Central memory CD8-positive, alpha-beta T cell (primary cell): ENCODE data around the gene SEC14L1.
"Not testable (repeated sequence)": the region's sequence is repeated elsewhere in the genome, so short reads cannot be mapped to it uniquely, and the experiment has no call there.

Experiments
- ATAC-seq: fragments of 150-1000 bp; cut with Tn5 transposase; replicated peaks from 2 replicates; pipeline ENCODE4 v1.10.0; 2022; ENCODE audit warnings: mild to moderate bottlenecking, moderate FRiP score, moderate number of reproducible peaks; ENCODE audit not compliant: poor library complexity, severe bottlenecking; ENCODE audit errors: extremely low read depth
- DNase-seq, 2 donors: peaks; one replicate each; pipeline ENCODE4 v3.0.0; 2021; ENCODE audit warnings: low spot score in 2 of 2
- H3K27ac Mint-ChIP-seq: one replicate; pipeline ENCODE4 v1.8.0; 2022; ENCODE audit warnings: low read depth, mild to moderate bottlenecking, moderate library complexity, mixed read lengths
- H3K27me3 Mint-ChIP-seq: one replicate; pipeline ENCODE4 v1.8.0; 2022; ENCODE audit warnings: mixed read lengths
- H3K36me3 Mint-ChIP-seq: one replicate; pipeline ENCODE4 v1.8.0; 2022; ENCODE audit warnings: mild to moderate bottlenecking, moderate library complexity, mixed read lengths; ENCODE audit not compliant: insufficient read depth
- H3K4me1 Mint-ChIP-seq: one replicate; pipeline ENCODE4 v1.8.0; 2022; ENCODE audit warnings: mixed read lengths
- H3K4me3 Mint-ChIP-seq: one replicate; pipeline ENCODE4 v1.8.0; 2022; ENCODE audit warnings: mild to moderate bottlenecking, moderate library complexity, mixed read lengths
- H3K9me3 Mint-ChIP-seq: one replicate; pipeline ENCODE4 v1.8.0; 2022; ENCODE audit warnings: mixed read lengths

Gene SEC14L1

GRCh38 chr17:77253611-77254051 is 112.9 kb downstream of the SEC14L1 start:
- peaks cover 2% of the 10 kb centered on the region for H3K36me3 Mint-ChIP-seq
- no peak overlapping the region for H3K27ac Mint-ChIP-seq
- H3K4me3 Mint-ChIP-seq, result no peak overlapping the region
- DNase-seq, result no peak
- peaks cover 59% of the 10 kb centered on the region for H3K27me3 Mint-ChIP-seq
- H3K4me1 Mint-ChIP-seq, result no peaks in the 10 kb centered on the region
- ATAC-seq, result no peak
- no peaks in the 10 kb centered on the region for H3K9me3 Mint-ChIP-seq

GRCh38 chr17:77254951-77255825 is 114.4 kb downstream of the SEC14L1 start:
- no peaks in the 10 kb centered on the region for H3K9me3 Mint-ChIP-seq
- H3K4me3 Mint-ChIP-seq, result no peak overlapping the region
- peaks cover 59% of the 10 kb centered on the region for H3K27me3 Mint-ChIP-seq
- H3K27ac Mint-ChIP-seq, result no peak overlapping the region
- DNase-seq (no peak), ATAC-seq (no peak)
- peaks cover 2% of the 10 kb centered on the region for H3K36me3 Mint-ChIP-seq
- no peaks in the 10 kb centered on the region for H3K4me1 Mint-ChIP-seq

- H3K27ac Mint-ChIP-seq, DNase-seq, H3K4me3 Mint-ChIP-seq, H3K36me3 Mint-ChIP-seq, H3K4me1 Mint-ChIP-seq, ATAC-seq, H3K9me3 Mint-ChIP-seq: not testable (repeated sequence)
- peaks cover 60% of the 10 kb centered on the region for H3K27me3 Mint-ChIP-seq
Measured at GRCh38 chr17:77255970-77256369, 115.2 kb downstream of the SEC14L1 start.

- Mint-ChIP-seq H3K4me1 (no peaks in the 10 kb centered on the region), H3K36me3 (peaks cover 2% of the 10 kb centered on the region), H3K9me3 (no peaks in the 10 kb centered on the region), H3K27me3 (peaks cover 60% of the 10 kb centered on the region), H3K27ac (no peak overlapping the region), H3K4me3 (no peak overlapping the region)
- no peak for ATAC-seq
- DNase-seq, result no peak
Measured at GRCh38 chr17:77256710-77257109, 115.9 kb downstream of the SEC14L1 start.

GRCh38 chr17:77257169-77257568 is 116.4 kb downstream of the SEC14L1 start:
- ATAC-seq (no peak), DNase-seq (no peak)
- Mint-ChIP-seq H3K36me3 (peaks cover 2% of the 10 kb centered on the region), H3K4me1 (no peaks in the 10 kb centered on the region), H3K9me3 (no peaks in the 10 kb centered on the region), H3K27ac (no peak overlapping the region), H3K4me3 (no peak overlapping the region), H3K27me3 (peaks cover 60% of the 10 kb centered on the region)

GRCh38 chr17:77257596-77258458 is 117.1 kb downstream of the SEC14L1 start:
- Mint-ChIP-seq H3K4me3 (no peak overlapping the region), H3K9me3 (no peaks in the 10 kb centered on the region), H3K27ac (no peak overlapping the region), H3K36me3 (peaks cover 2% of the 10 kb centered on the region), H3K27me3 (peaks cover 60% of the 10 kb centered on the region), H3K4me1 (no peaks in the 10 kb centered on the region)
- no peak for ATAC-seq
- no peak for DNase-seq

- Mint-ChIP-seq H3K27ac (no peak overlapping the region), H3K4me1 (no peaks in the 10 kb centered on the region), H3K9me3 (no peaks in the 10 kb centered on the region), H3K36me3 (peaks cover 2% of the 10 kb centered on the region), H3K4me3 (no peak overlapping the region), H3K27me3 (peaks cover 60% of the 10 kb centered on the region)
- DNase-seq, result no peak
- ATAC-seq, result no peak
Measured at GRCh38 chr17:77258638-77259037, 117.9 kb downstream of the SEC14L1 start.

GRCh38 chr17:77264617-77265230 is 124.0 kb downstream of the SEC14L1 start:
- DNase-seq (no peak), ATAC-seq (no peak)
- H3K27ac Mint-ChIP-seq, result no peak overlapping the region
- H3K4me3 Mint-ChIP-seq, result no peak overlapping the region
- no peaks in the 10 kb centered on the region for H3K36me3 Mint-ChIP-seq
- no peaks in the 10 kb centered on the region for H3K9me3 Mint-ChIP-seq
- H3K4me1 Mint-ChIP-seq, result no peaks in the 10 kb centered on the region
- peaks cover 18% of the 10 kb centered on the region for H3K27me3 Mint-ChIP-seq

GRCh38 chr17:77266213-77266612 is 125.4 kb downstream of the SEC14L1 start:
- ATAC-seq (no peak), DNase-seq (no peak)
- peaks cover 26% of the 10 kb centered on the region for H3K27me3 Mint-ChIP-seq
- H3K36me3 Mint-ChIP-seq, result peaks cover 3% of the 10 kb centered on the region
- H3K4me1 Mint-ChIP-seq, result no peaks in the 10 kb centered on the region
- H3K9me3 Mint-ChIP-seq, result no peaks in the 10 kb centered on the region
- H3K4me3 Mint-ChIP-seq, result no peak overlapping the region
- no peak overlapping the region for H3K27ac Mint-ChIP-seq
